Mucosa of descending colon (tissue), 3 donors: ENCODE results near the gene LRRTM4. TPM values are rescaled to one million over a fixed set of nuclear protein-coding genes. Genes with fewer than 3 reads are reported as not detected.

Experiments used
- ATAC-seq: fragments of 200-7000 bp; cut with Tn5 transposase; one replicate; pipeline ENCODE4 v1.9.1; 2020; ENCODE audit warnings: mild to moderate bottlenecking, moderate library complexity
- DNase-seq, 3 donors: peaks; one replicate each; pipeline ENCODE4 v3.0.0-alpha.2; 2020
- H3K36me3 ChIP-seq: fragments of 200-600 bp; one replicate; pipeline ENCODE4 v1.8.0; 2021; ENCODE audit warnings: low read depth, mild to moderate bottlenecking
- H3K4me1 ChIP-seq: fragments of 200-600 bp; one replicate; pipeline ENCODE4 v1.8.0; 2021; ENCODE audit warnings: low read depth, mild to moderate bottlenecking
- H3K4me3 ChIP-seq: fragments of 200-600 bp; one replicate; pipeline ENCODE4 v1.8.0; 2021; ENCODE audit warnings: mild to moderate bottlenecking
- H3K9me3 ChIP-seq: fragments of 200-600 bp; one replicate; pipeline ENCODE4 v1.8.0; 2021; ENCODE audit warnings: mild to moderate bottlenecking
- CTCF ChIP-seq: fragments of 200-600 bp; IDR thresholded peaks from one replicate; pipeline ENCODE4 v1.8.0; 2022; ENCODE audit warnings: antibody characterized with exemption, mild to moderate bottlenecking
- intact Hi-C, 2 donors: fragments of 100-400 bp; cut with DNase I in 1 of 2; cut with micrococcal nuclease in 1 of 2; formaldehyde crosslinking; loops; one replicate each; pipeline versions ENCODE4 v1.11.0 to v1.11.1; 2022; cut with DNase I, micrococcal nuclease
- total RNA-seq, 3 donors: library from RNA; stranded (reverse); fragmentation: NEBNext Ultra II Directional in 2 of 3; extraction: Animal tissue kit (Norgen Biotek cat#: 25700) in 2 of 3; gene quantifications; one replicate each; pipeline versions ENCODE4 v1.2.1 to v1.2.4, GENCODE V29; 2021 to 2023
- donor health status: DM: no; HTN: no; CAD: no; lungs with moderate emphysema.
- donor health status: DM: no; HTN: no; CAD: no.
- donor health status: DM: no; HTN: yes; CAD: no.

Gene LRRTM4
- total RNA-seq, 3 donors from 2014 or later, result 0.41 to 1.4 TPM; not detected in 1

DNA sequence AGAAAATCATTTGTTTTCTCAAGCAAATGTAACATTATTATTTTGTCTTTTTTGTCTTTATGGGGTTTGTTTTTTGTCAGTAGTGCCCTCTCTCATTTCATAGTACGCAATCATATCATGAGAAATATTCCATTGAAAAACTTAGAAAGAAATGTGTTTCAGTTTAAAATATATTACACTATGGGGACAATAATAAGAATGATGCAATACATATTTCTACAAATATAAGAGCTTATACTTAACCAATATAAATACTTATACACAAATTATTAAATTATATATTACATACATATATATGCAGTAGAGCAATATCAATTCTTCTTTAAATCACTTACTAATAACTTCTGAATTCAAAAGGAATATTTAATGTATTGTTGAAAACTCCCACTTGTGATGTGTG is 13.7 kb downstream of the LRRTM4 start:
- no peak for ATAC-seq

GRCh38 chr2:77507657-77508056 is 14.5 kb downstream of the LRRTM4 start:
- Histone ChIP-seq H3K9me3 (no peaks in the 10 kb centered on the region), H3K36me3 (no peaks in the 10 kb centered on the region), H3K4me1 (no peaks in the 10 kb centered on the region), H3K4me3 (no peak overlapping the region)
- intact Hi-C loops, result no loop called here
- DNase-seq (no peak), ATAC-seq (no peak)
- no peak for TF ChIP-seq CTCF

More for the DNA sequence above, 13.7 kb downstream of the LRRTM4 start:
- DNase-seq, result no peak
- no peak for TF ChIP-seq CTCF
- H3K9me3 ChIP-seq, result no peaks in the 10 kb centered on the region
- no peak overlapping the region for H3K4me3 ChIP-seq
- intact Hi-C loops, result no loop called here
- no peaks in the 10 kb centered on the region for H3K36me3 ChIP-seq
- H3K4me1 ChIP-seq, result no peaks in the 10 kb centered on the region

GRCh38 chr2:77488141-77488540 is 34.0 kb downstream of the LRRTM4 start:
- intact Hi-C loops, result no loop called here
- Histone ChIP-seq H3K36me3 (no peaks in the 10 kb centered on the region), H3K9me3 (no peaks in the 10 kb centered on the region), H3K4me1 (no peaks in the 10 kb centered on the region), H3K4me3 (no peak overlapping the region)
- no peak for ATAC-seq
- TF ChIP-seq CTCF, result no peak
- DNase-seq, result no peak

DNA sequence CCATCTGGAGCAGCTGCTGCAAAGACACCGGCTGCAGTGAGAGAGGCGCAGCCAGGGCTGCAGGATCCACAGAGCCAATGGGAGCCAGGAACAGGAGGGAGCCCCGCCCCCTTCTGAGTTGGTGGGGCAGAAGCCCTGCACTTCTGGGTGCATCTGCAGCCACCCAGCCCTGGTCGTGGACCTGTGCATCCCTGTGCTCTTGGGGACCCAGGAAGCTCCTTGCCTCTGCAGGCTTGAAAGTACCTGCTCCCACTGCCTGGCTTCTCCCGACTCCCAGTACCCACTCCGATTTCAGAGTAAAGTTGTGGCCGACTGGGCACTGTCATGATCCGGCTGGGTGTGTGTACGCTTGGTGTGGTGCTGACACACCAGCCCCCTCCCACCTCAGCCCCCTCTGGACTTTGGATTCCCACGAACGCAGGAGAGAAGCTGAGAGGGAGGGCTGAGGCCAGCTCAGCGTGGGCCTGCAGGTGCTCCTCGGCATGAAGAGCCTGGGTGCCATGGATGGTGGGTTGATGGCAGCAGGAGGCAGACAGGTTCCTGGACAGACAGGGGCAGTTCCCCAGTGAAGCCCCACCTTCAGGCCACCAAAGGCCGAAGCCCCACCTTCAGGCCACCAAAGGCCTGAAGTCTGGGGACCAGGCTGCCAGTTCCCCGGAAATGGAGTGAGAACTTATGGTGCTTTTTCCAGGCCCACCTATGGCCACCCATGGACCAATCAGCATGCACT is 34.9 kb downstream of the LRRTM4 start:
- no peak for TF ChIP-seq CTCF
- no peaks in the 10 kb centered on the region for H3K4me1 ChIP-seq
- intact Hi-C loops, result no loop called here
- no peak for ATAC-seq
- no peaks in the 10 kb centered on the region for H3K9me3 ChIP-seq
- DNase-seq, result no peak
- no peak overlapping the region for H3K4me3 ChIP-seq
- no peaks in the 10 kb centered on the region for H3K36me3 ChIP-seq

DNA sequence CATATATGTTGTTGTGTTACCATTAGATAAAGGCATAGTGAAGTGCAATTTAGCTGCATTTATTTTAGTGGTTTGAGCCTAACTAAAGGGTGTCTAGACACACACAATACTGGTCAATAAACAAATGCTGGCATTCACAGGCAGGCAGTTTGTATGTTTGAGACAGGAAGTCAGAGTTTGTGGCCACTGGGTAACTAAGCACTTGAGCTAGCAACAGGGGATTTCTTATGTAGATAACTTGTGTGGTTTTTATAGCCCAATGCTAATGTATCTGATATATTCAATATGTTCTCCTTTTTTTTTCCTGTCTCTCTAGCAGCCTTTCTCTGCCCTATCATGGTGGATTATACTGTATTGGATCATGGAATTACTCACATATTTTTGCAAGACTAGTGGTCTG is 38.1 kb downstream of the LRRTM4 start:
- no peak for DNase-seq
- no peaks in the 10 kb centered on the region for H3K36me3 ChIP-seq
- no peaks in the 10 kb centered on the region for H3K4me1 ChIP-seq
- no peak for TF ChIP-seq CTCF
- H3K4me3 ChIP-seq, result no peak overlapping the region
- no peaks in the 10 kb centered on the region for H3K9me3 ChIP-seq
- ATAC-seq, result no peak
- intact Hi-C loops, result no loop called here

DNA sequence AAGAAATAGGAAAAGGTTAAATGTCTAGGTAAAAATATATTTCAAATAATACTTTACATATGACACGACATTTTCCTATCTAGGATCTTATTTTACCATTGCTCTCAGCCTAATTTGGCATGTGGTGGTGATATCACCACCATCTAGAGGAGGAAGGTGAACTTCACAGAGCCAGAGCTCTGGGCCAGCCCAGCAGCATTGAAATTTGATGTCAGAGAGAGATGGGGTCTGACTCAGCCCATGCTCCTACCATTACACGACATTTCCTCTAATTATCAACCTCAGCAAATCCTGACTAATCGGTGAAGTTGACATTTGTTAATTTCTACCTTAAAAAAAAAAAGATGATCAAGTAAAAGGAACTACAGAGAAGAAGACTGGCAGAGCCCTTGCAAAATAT is 42.3 kb downstream of the LRRTM4 start:
- intact Hi-C loops, result no loop called here
- TF ChIP-seq CTCF, result no peak
- H3K4me3 ChIP-seq, result no peak overlapping the region
- no peaks in the 10 kb centered on the region for H3K4me1 ChIP-seq
- DNase-seq, result no peak
- ATAC-seq, result no peak
- H3K36me3 ChIP-seq, result no peaks in the 10 kb centered on the region
- no peaks in the 10 kb centered on the region for H3K9me3 ChIP-seq
